ENCODE measurements around the gene IL1RL1. TPM values are rescaled to one million over a fixed set of nuclear protein-coding genes. Genes with fewer than 3 reads are reported as not detected.

IL1RL1 gene
- total RNA-seq, 1 experiment from 2014 or later = not detected

DNA sequence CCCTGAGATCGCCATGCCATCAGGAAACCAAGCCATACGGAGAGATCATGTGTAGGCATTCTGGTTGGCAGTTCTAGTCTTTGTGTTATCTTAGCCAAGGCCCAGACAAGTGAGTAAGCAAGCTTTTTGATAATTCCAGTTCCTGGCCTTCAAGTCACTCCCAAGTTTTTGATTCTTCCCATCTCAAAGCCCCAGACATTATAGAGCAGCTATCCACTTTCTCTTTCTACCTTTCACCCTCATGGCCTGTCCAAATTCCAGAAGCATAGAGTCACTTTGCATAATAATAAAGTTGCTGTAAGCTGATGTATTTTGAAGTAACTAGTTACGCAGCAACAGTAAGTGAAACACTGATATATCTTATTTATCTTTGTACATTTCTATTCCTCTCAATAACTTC is 26.8 kb upstream of the IL1RL1 start:
- ChIA-PET POLR2A (no interaction called here), CTCF (no interaction called here)
- no peak for DNase-seq (ENCODE audit: low spot score)
- Mint-ChIP-seq H3K9me3 (no peaks in the 10 kb centered on the region), H3K27me3 (ENCODE audit: low read depth) (no peaks in the 10 kb centered on the region), H3K4me1 (no peaks in the 10 kb centered on the region), H3K27ac (no peak overlapping the region), H3K4me3 (no peak overlapping the region), H3K36me3 (no peaks in the 10 kb centered on the region)
- ATAC-seq = no peak
- TF ChIP-seq NR2C2 (CRISPR knock-in tag; IDR thresholded peaks at IDR 0.05) (no peak), IRF2 (CRISPR knock-in tag; IDR thresholded peaks at IDR 0.05; ENCODE audit: borderline replicate concordance, low read depth) (no peak), ZNF121 (CRISPR knock-in tag; IDR thresholded peaks at IDR 0.05) (no peak), NFYB (CRISPR knock-in tag; conservative IDR thresholded peaks at IDR 0.05; ENCODE audit: low read depth) (no peak)

- no peaks in the 10 kb centered on the region for H3K9me3 Mint-ChIP-seq
- H3K4me1 Mint-ChIP-seq = no peaks in the 10 kb centered on the region
- H3K27ac Mint-ChIP-seq = no peak overlapping the region
- POLR2A ChIA-PET = no interaction called here
- DNase-seq (ENCODE audit: low spot score) (no peak), ATAC-seq (no peak)
- H3K4me3 Mint-ChIP-seq = no peak overlapping the region
- no peaks in the 10 kb centered on the region for H3K27me3 Mint-ChIP-seq (ENCODE audit: low read depth)
- CTCF ChIA-PET = interaction anchor here (0.6 to 1.5 kb wide), 3 partner anchors 16 to 64 kb away, joined by 3 to 5 read pairs (median 3); no protein-coding TSS in a partner anchor
- no peak for TF ChIP-seq HMGXB4 (CRISPR knock-in tag; IDR thresholded peaks at IDR 0.05)
- TF ChIP-seq E2F5 (CRISPR knock-in tag; IDR thresholded peaks at IDR 0.05) = no peak
- TF ChIP-seq RELA (CRISPR knock-in tag; IDR thresholded peaks at IDR 0.05; ENCODE audit: borderline replicate concordance) = no peak
- TF ChIP-seq ZNF263 (CRISPR knock-in tag; IDR thresholded peaks at IDR 0.05; ENCODE audit: low read depth) = no peak
- H3K36me3 Mint-ChIP-seq = no peaks in the 10 kb centered on the region
Observed at GRCh38 chr2:102285368-102285767, 26.0 kb upstream of the IL1RL1 start.

DNA sequence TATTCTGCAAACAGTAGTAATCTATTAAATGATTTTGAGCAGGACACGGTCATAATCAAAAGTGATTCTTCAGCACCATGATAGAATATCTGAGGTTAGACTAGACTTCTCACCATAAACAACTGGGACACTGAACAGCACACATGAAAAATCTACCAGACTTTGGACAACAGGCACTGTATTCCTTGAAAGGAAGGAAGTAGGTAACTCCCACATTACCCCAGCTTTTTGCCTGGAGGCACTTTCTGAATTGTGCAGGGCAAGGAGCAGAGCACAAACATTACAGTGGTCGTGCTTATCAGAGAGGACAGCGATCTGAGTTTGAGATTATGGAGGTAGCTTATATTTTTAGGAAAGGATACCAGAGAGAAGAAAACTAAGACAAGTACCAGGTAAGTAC is 25.3 kb upstream of the IL1RL1 start:
- Mint-ChIP-seq H3K4me3 (no peak overlapping the region), H3K27me3 (ENCODE audit: low read depth) (no peaks in the 10 kb centered on the region), H3K9me3 (no peaks in the 10 kb centered on the region), H3K27ac (no peak overlapping the region), H3K36me3 (no peaks in the 10 kb centered on the region), H3K4me1 (no peaks in the 10 kb centered on the region)
- no peak for ATAC-seq
- ChIA-PET CTCF (interaction anchor here (1.2 to 1.5 kb wide), 2 partner anchors 9 to 16 kb away, joined by 3 to 5 read pairs; no protein-coding TSS in a partner anchor), POLR2A (no interaction called here)
- TF ChIP-seq NR3C1 (CRISPR knock-in tag; conservative IDR thresholded peaks at IDR 0.05; ENCODE audit: low read depth) (no peak), EMX1 (CRISPR knock-in tag; IDR thresholded peaks at IDR 0.05) (no peak), OVOL2 (CRISPR knock-in tag; IDR thresholded peaks at IDR 0.05; ENCODE audit: borderline replicate concordance) (no peak), NFATC4 (CRISPR knock-in tag; IDR thresholded peaks at IDR 0.05) (no peak), ZNF121 (CRISPR knock-in tag; IDR thresholded peaks at IDR 0.05) (no peak), USF2 (CRISPR knock-in tag; IDR thresholded peaks at IDR 0.05) (no peak), ZNF232 (CRISPR knock-in tag; IDR thresholded peaks at IDR 0.05) (no peak)
- TF ChIP-seq, protein P1, sequence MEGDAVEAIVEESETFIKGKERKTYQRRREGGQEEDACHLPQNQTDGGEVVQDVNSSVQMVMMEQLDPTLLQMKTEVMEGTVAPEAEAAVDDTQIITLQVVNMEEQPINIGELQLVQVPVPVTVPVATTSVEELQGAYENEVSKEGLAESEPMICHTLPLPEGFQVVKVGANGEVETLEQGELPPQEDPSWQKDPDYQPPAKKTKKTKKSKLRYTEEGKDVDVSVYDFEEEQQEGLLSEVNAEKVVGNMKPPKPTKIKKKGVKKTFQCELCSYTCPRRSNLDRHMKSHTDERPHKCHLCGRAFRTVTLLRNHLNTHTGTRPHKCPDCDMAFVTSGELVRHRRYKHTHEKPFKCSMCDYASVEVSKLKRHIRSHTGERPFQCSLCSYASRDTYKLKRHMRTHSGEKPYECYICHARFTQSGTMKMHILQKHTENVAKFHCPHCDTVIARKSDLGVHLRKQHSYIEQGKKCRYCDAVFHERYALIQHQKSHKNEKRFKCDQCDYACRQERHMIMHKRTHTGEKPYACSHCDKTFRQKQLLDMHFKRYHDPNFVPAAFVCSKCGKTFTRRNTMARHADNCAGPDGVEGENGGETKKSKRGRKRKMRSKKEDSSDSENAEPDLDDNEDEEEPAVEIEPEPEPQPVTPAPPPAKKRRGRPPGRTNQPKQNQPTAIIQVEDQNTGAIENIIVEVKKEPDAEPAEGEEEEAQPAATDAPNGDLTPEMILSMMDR (IDR thresholded peaks at IDR 0.05) = no peak
- DNase-seq (ENCODE audit: low spot score) = no peak

GRCh38 chr2:102289129-102289528 is 22.2 kb upstream of the IL1RL1 start:
- Mint-ChIP-seq H3K4me1 (no peaks in the 10 kb centered on the region), H3K36me3 (no peaks in the 10 kb centered on the region), H3K9me3 (no peaks in the 10 kb centered on the region), H3K4me3 (no peak overlapping the region), H3K27ac (no peak overlapping the region), H3K27me3 (ENCODE audit: low read depth) (no peaks in the 10 kb centered on the region)
- POLR2A ChIA-PET = no interaction called here
- DNase-seq (ENCODE audit: low spot score) (no peak), ATAC-seq (no peak)
- CTCF ChIA-PET = interaction anchor here (1.1 kb wide), 1 partner anchor 37 kb away, joined by 3 read pairs; no protein-coding TSS in a partner anchor
- no peak for TF ChIP-seq HMGXB4 (CRISPR knock-in tag; IDR thresholded peaks at IDR 0.05)
- TF ChIP-seq CREM (CRISPR knock-in tag; IDR thresholded peaks at IDR 0.05) = no peak
- TF ChIP-seq, protein P2, sequence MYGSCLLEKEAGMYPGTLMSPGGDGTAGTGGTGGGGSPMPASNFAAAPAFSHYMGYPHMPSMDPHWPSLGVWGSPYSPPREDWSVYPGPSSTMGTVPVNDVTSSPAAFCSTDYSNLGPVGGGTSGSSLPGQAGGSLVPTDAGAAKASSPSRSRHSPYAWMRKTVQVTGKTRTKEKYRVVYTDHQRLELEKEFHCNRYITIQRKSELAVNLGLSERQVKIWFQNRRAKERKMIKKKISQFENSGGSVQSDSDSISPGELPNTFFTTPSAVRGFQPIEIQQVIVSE (CRISPR knock-in tag; IDR thresholded peaks at IDR 0.05; ENCODE audit: borderline replicate concordance) = no peak
- TF ChIP-seq E2F4 (CRISPR knock-in tag; IDR thresholded peaks at IDR 0.05; ENCODE audit: borderline replicate concordance, low read depth) = no peak
- no peak for TF ChIP-seq ELF4 (CRISPR knock-in tag; IDR thresholded peaks at IDR 0.05; ENCODE audit: low read depth)
- no peak for TF ChIP-seq ZNF219 (CRISPR knock-in tag; IDR thresholded peaks at IDR 0.05; ENCODE audit: borderline replicate concordance)
- TF ChIP-seq ESRRA (CRISPR knock-in tag; IDR thresholded peaks at IDR 0.05; ENCODE audit: borderline replicate concordance) = no peak

Measured in WTC11 (cell line).